Stimulated activated CD8-positive, alpha-beta memory T cell treated with anti-CD3 and anti-CD28 coated beads, Interleukin-15, amount 100 ng/mL, for 1 hour (primary cell): ENCODE data around the gene PLA2G12A.
"Not testable (repeated sequence)": the region's sequence is repeated elsewhere in the genome, so short reads cannot be mapped to it uniquely, and the experiment has no call there.

ENCODE experiments used
- DNase-seq: peaks from one replicate; pipeline ENCODE4 v3.0.0-alpha.2; 2020; ENCODE audit warnings: low read depth

The PLA2G12A gene

DNA sequence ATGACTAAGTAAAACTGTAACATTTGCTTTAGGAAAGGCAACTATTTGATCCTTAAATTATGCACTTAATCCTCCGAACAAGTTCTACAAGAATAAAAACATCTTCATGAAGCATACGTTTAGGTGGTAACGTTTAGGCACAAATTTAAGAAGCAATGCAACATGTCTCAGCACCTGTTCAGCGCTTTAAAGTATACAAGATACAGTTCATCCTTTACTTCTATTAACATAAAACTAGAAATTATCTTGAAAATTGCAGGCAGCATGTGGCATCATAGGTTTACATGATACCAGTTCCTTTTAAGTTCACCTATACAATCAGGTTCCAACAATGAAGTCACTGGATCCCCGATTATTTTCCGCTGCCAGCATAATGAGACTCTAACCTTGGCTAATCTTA lies 1.5 kb downstream of the PLA2G12A start:
- no peak for DNase-seq

DNA sequence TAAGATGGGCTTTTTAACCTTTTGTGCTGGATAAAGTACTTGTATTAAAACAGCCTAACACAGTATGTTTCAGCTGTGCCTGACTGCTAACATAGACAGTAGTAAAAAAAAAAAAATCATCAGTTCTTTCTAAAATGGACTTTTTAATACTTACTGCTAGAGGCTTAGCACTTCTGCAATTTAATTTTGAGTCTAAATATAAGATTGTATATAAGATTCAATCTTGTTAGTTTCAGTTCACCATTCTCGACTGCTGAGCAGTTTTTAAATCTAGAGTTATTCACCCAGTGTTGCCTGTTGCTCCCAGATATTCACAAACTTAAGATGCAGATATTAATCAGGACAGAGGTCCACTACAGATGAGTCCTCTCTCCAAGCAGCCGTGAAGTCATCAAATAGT lies 6.8 kb downstream of the PLA2G12A start:
- DNase-seq, result no peak

DNA sequence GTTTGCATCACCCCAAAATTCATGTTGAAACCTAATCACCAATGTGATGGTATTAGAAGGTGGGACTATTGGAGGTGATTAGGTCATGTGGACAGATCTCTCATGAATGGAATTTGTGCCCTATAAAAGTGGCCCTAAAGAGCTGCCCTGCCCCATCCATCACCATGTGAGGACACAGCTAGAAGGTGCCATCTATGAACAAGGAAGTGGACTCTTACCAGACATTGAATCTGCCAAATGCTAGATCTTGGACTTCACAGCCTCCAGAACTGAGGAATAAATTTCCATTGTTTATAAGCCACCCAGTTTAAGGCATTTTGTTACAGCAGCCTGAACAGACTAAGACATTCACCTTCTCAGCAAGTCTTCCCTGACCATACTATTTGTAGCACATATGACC lies 7.5 kb downstream of the PLA2G12A start:
- no peak for DNase-seq

DNA sequence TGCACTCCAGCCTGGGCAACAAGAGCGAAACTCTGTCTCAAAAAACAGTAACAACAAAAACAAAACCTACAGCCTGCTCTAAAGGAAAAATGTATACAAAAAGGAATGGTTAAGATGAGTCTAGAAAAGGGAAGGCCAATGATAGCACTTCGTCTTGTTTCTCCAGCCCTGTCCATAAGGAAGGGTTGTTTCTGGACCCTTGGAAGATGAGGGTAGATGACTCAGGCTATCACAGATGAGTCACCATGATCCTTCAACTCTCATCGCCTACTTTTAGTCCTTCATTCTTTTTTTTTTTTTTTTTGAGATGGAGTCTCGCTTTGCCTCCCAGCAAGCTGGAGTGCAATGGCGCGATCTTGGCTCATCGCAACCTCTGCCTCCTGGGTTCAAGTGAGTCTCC lies 8.8 kb downstream of the PLA2G12A start:
- no peak for DNase-seq

DNA sequence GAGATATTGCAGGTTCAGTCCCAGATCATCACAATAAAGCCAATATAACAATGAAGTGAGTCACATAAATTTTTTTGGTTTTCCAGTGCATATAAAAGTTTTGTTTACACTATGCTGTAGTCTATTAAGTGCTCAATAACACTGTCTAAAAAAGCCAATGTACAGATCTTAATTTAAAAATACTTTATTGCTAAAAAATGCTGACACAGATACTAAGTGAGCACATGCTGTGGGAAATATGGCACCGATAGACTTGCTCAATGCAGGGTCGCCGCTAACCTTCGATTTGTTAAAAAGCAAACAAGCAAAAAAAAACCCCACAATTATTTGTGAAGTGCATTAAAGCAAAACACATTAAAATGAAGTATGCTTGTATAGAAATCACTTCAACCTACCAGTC lies 10.3 kb downstream of the PLA2G12A start:
- no peak for DNase-seq

DNA sequence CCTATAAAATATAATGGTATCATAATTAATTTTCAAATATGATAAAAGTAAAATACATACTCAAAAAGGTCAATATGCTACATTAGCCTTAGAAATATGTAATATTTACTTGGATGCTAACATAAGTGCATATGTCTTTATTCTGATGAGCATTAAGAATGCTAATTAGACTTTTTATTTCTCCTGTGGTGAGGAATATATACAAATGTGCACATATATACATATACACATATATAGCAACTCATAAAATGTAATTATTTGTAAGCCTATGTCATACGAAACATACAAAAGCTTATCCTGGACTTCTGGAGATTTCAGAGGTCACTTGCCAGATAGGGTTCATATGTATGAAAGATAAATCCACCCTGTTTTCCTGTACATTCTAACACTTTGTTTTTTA lies 11.1 kb downstream of the PLA2G12A start:
- no peak for DNase-seq

DNA sequence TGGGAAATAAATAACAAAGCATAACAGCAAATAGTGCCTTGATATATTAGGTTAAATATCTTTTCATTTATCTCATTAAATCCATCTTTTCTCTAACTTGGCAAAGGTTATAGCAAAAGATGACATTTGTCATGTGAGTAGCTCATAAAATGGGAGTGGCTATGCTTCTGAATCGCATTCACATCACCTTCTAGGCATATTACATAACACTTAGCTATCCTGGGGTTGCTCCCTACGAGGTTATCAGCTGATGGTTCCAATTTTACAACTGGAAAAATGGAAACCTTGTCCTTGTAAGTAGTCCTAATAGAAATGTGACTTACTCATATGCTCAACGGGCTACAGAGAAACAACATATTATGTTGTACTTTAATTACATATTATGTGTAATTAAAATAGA lies 16.4 kb downstream of the PLA2G12A start:
- DNase-seq, result no peak

DNA sequence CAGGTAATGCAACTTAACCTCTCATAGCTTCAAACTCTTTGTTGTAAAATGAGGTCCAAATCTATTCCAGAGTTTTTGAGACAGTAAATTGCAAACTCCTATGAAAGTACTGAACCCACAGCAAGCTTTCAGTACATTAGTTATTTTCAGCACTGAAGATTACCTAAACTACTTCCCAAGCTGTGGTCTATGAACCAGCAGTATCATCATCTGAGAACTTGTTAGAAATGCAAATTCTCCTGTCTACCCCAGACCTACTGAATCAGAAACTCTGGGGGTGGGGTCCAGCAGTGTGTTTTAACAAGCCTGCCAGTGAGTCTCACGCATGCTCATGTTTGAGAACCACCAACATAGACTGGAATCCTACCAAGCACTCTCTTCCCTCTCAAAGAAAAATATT lies 20.9 kb downstream of the PLA2G12A start:
- no peak for DNase-seq

DNA sequence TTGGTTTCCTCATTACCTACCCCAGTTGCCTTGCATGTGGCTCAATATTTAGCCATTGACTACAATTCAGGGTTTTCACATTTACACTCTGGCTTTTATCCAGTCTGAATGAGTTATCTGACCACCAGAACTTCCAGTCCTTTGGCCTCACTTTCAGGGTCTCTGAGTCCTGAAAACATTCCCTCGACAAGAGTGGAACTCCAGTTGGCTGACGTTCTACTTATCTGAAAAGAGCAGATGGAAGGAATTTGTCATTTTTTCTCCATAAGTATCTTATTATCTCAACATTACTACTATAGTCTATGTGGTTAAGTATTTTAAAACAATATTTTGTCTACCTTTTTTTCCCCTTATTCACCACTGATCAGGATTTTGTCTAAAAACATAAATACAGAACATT lies 21.4 kb downstream of the PLA2G12A start:
- no peak for DNase-seq

DNA sequence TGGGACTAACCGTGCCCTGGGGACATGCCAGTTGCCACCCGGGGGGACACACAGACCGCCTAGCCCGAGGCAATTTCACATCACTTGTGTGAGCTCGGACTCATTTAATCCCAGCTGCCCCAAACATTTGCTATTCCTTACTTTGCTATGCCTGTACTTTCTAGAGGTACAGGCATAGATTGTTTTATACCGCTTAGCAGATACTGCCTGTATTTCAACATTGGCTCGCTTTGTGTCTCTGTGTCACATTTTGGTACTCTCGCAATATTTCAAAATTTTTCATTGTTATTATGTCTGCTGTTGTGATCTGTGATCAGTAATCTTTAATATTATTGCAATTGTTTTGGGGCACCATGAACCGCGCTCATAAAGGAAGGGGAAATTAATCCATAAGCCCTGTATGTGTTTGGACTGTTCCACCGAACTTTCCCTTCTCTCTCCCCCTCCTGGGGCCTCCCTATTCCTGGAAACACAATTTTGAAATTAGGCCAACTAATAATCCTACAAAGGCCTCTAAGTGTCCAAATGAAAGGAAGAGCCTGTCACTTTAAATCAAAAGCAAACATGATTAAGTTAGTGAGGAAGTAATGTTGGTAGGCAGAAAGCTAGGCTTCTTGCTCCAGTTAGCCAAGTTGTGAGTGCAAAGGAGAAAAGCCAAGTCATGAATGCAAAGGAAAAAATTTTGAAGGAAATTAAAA lies 26.1 kb downstream of the PLA2G12A start:
- DNase-seq, result no peak

DNA sequence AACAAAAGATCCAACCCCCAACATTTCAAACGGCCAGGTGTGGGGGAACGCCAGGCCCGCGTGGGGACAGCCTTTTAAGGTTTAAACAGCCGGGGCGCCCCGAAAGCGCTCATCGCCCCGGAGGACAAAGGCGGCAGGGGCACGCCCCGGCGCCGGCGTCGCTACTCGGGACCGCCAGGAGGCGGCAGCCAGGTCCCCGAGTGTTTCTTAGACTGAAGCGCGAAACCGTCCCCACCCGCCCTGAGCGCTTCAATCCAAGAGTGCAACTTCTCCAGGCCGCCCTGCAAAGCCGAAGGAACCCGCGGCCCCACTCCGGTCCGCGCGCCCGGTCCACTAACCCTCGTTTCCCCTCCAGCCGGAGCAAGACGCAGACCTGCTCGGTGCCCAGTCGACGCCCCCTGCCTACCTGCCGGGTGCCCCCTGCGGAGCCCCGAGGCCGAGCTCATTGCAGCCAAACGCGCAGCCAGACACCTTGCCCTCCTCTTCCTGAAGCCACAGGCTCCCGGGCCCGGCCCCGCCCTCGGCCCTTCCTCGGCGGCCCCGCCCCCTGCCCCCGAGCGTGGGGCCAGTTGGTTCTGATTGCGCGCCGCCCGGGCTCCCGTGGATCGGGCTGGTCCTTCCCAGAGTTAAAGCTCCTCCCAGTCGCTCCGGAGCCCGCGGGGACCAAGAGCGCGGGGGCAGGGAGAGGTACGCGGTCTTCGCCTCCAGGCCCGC lies 26.8 kb downstream of the PLA2G12A start, which contains the start of gene CASP6:
Gene CASP6, minus strand, starts transcription at position 496 of the 714 bp plus-strand sequence. Its CDS starts 50 bp downstream, at position 446.
- peak; percentile 35 for DNase-seq

DNA sequence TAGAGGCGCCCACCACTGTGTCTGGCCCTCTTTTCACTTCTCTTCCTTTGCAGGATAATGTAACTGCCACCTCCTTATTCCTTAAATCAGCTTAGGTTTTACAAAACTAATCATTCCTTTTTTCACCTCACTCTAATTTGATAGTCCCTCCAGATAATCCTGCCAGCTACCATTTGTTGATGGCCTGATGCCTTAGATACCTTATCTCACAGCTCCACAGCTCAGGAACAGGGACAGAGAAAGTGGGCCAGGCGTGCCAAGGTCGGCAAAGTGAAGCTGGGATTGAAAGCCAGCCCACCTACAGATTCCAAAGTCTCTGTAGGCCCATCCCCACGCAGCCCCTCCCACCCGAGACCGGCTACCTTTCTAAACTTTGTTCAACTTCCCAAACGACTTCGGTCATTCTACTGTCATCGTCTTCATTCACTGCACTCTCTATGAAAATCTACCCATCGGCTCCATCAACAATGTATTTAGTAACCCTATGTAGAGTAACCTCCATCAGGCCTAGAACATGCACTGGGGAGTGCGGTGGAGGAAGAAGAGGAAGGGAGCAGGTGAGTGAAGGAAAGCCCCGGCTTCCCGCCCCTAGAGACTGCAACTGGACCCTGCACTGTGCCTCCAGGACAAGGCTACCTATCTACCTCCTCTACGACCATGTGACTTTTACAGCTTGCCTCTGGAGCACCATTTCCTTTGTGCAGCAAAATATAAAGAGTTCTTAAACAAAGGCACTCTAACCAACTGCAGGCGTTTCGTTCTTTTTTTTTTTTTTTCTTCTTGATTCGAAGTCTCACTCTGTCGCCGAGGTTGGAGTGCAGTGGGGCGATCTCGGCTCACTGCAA lies 28.1 kb downstream of the PLA2G12A start:
- no peak for DNase-seq

DNA sequence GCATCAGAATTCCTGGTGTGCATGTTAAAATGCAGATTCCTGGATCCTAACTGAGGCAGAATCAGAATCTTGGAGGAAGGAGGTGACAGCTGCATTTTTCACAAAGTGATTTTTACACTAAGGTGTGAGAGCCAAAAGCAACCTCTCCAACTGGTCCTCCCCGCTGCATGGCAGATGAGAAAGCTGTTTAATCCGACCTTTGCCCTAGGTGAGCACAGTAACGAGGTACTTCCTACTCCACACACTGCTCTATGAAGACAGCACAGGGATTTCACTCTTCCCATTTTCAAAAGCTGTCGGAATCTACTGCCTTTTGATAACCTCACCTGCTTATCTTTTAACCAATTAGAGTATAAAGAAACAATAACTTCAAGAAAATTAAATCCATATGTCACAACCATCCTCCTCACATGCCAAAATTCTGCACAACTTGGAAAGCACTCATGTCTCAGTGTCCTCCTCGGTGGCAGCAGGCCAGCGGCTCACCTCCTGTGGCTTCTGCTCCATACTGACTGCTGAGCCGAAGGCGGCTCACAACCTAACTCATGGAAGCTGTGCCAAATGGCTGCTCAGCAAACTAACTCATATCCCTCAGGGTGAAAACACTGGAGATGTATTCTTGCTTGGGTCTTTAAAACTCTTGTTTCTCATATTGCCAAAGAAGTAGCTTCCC lies 30.2 kb downstream of the PLA2G12A start:
- DNase-seq, result no peak

DNA sequence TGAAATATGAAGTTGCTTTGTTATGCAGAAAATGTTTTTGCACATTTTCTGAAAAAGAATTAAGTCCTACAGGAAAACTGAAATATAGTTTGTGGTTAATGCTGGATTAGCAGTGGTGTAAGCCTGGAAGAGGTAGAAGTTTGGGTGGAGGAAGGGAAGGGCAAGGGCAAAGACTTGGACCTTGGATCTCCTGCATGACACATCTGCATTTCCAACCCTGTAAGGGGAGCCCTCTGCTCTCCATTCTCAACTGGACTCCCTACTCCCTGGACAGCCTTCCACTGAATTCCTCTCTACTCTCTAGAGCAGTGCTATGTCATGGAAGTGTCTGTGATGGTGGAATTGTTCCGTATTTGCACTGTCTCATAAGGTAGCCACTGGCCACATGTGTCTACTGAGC lies 31.2 kb downstream of the PLA2G12A start:
- no peak for DNase-seq

DNA sequence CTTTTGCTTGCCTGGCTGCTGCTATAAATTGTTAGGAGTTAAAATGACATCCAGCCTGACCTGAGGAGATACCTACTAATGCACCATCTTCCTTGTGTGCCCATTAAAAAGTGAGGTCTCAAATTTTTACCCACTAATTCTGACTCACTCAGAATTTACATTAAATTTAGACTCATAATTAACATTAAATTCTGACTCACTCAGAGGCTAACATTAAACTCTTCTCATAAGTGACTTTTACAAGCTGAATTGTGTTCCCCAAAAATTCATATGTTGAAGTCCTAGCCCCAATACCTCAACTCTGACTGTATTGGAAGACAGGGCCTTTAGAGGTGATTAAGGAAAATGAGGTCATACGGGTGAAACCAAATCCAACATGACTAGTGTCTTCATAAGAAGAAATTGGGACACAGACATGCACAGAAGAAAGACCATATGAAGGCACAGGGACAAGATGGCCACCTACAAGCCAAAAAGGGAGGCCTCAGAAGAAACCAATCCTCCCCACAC lies 38.4 kb downstream of the PLA2G12A start:
- no peak for DNase-seq

DNA sequence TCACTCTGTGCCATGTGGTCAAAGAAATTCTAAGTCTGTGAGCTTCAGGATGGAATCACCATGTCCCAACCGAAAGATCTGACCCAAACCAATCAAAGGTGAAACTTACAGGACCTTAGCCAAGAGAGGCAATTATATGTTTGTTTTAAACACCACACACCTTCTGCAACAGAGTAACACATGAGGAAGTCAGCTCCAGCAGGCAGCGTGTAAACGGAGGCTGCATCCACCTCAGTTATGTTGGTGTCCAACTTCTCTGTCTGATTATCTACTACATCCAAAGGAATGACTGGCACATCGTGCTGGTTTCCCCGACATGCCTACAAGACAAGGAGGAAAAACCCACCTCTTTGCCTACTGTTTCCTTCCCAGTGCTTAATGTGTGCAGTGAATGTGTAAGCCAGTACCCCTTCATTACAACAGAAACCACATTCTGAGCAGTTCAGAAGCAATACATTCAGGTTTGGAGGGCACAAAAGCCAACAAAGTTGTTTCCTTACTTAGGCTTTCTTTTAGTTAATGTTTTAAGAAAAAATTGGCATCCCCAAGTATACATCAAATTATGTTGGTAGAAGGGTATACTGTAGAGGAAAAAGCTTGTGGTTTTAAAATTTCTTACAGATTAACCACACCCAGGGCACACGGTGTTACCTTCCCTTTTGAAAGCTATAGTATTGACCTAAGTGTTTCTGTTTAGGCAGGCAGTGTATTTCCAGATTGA lies 39.0 kb downstream of the PLA2G12A start:
- DNase-seq, result no peak

DNA sequence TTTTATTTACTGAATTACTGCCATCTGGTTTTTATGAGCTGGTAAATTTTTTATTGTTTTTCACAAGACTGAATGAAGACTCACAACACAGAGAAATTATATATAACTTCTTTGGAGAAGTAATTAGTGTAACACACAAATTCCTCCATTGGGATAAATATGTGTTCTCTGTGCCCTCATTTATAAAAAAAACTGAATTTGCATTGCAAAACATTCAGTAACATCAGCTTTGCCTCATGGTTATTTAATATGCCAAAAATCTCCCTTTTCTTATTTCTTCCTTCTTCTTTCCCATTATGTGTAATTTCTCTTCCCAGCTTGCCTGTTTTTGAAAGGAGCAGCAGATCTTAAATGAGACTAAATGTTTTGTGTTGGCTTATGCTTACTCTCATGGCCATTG lies 45.1 kb downstream of the PLA2G12A start:
- no peak for DNase-seq

DNA sequence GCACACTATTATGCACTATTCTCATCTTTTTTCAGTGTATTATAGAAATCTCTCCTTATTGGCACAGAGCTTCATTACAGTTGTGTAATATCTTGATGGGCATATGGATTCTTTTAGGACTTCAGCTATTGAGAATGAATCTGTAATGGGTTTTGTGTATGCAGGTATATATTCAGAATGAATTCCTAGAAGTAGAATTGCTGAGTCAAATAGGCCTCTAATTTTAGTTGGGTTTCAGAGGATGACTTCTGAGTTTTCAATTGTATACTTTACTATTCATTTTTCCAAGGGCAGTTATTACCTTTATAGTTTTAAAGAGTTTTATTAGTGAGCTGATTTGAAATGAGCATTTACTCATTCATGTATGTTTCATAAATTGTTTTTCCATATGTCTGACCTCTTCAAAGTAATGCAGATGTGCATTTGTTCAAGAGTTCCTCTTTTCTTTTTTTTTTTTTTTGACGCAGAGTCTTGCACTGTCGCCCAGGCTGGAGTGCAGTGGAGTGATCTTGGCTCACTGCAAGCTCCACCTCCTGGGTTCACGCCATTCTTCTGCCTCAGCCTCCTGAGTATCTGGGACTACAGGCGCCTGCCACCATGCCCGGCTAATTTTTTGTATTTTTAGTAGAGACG lies 46.1 kb downstream of the PLA2G12A start:
- DNase-seq, result no peak

DNA sequence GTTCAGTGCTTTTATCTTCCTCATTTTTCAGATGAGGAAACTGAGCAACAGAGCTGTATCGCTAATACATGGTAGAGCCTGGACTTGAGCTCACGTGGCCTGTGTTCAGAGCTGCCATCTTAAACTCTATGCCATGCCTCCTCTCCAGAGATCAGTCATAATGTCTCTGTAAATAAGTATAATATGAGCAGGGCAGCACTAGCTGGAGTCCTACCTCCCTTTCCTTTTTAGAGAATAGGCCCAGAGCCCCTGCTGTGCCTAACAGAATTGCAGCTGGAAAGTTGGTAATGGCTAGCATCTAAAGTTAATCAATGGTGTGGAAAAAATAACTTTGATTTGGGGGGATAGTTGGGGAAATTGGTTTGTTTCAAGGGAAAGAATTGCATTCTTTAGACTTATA lies 47.0 kb downstream of the PLA2G12A start:
- no peak for DNase-seq

DNA sequence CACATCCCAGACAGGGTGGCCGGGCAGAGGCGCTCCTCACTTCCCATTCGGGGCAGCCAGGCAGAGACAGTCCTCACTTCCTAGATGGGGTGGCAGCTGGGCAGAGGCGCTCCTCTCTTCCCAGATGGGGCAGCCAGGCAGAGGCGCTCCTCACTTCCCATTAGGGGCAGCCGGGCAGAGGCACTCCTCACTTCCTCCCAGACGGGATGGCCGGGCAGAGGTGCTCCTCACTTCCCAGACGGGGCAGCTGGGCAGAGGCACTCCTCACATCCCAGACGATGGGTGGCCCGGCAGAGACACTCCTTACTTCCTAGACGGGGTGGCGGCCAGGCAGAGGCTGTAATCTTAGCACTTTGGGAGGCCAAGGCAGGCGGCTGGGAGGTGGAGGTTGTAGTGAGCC lies 50.9 kb downstream of the PLA2G12A start:
- not testable (repeated sequence) for DNase-seq

DNA sequence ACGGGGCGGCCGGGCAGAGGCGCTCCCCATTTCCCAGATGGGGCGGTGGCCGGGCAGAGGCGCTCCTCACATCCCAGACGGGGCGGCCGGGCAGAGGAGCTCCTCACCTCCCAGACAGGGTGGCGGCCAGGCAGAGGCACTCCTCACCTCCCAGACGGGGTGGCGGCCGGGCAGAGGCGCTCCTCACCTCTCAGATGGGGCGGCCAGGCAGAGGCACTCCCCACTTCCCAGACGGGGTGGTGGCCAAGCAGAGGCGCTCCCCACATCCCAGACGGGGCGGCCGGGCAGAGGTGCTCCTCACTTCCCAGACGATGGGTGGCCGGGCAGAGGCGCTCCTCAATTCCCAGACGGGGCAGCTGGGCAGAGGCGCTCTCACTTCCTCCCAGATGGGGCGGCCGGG lies 51.4 kb downstream of the PLA2G12A start:
- DNase-seq, result not testable (repeated sequence)
